ENCODE data around the gene SIKE1. TPM values are rescaled to one million over a fixed set of nuclear protein-coding genes. Genes with fewer than 3 reads are reported as not detected.
"Not testable (repeated sequence)": the region's sequence is repeated elsewhere in the genome, so short reads cannot be mapped to it uniquely, and the experiment has no call there.

The SIKE1 gene
- 10 to 100 TPM; 34.7 to 44.9 TPM for total RNA-seq
- long read RNA-seq, transcript SIKE1-201 (5 exons, 2,190 nt), result major isoform, 8 of 11 reads
- long read RNA-seq, partial matches to known transcripts, result 1 of 11 reads
- long read RNA-seq, other reads (novel, unspliced or antisense), result 1 of 11 reads

DNA sequence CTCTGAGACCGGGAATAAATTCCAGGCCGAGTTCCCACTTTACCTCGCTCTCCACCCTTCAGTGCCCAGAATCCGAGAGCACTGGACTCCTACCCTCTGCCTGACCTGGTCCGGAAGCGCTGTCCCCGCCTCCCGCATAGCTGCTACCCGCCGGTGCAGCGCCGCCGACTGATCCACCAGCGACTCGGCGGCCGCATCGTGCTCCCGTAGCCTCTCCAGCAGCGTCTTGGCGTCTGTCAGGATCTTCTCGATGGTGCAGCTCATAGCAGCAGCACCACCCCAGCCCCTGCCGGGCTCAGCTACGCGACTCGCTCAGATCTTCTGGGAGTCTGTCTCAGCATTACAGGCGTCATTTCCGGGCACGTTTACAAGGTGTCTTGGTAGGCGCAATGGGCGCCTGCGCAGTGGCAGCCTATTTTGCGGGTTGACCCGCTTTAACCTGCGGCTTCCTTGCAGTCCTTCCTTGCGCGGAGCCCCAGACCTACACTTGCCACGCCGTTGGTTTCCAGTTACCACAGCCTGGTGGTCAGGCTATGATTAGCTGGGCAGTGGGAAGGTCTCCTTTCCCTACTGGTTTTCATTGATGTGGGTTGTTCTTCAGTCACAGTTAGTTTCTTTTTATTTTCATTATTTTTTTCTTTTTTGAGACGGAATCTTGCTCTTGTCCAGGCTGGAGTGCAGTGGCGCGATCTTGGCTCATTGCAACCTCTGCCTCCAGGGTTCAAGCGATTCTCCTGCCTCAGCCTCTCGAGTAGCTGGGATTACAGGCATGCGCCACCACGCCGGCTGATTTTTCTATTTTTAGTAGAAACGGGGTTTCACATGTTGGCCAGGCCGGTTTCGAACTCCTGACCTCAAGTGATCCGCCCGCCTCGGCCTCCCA is at the start of gene SIKE1:
SIKE1 (minus strand) TSS at position 342 of the 883 bp plus-strand sequence; CDS start at position 264, 78 bp downstream.
- intact Hi-C loops (cut with DNase I, micrococcal nuclease), result no loop called here
- DNase-seq (peak; percentile 96 to 97), ATAC-seq (peak; percentile 98)

DNA sequence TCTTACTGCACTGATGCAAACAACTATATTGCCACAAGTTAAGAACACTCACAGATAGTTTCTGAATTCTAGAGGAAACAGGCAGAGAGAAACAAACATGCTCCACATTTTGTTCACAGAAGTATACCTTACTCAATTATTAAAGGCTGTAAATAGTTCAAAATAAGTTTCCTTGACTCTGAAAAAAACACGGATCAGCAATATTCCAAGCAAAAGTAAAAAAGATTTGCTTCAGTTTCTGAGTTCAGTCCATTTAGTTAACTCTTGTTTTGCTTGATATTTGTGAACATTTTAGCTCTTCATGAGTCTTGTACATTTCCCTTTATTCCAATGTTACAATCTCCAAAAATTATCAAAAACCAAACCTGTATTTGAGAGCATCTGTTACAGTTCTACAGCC is 49.6 kb upstream of the SIKE1 start:
- ATAC-seq; intact Hi-C loops (cut with DNase I, micrococcal nuclease): not testable (repeated sequence)

DNA sequence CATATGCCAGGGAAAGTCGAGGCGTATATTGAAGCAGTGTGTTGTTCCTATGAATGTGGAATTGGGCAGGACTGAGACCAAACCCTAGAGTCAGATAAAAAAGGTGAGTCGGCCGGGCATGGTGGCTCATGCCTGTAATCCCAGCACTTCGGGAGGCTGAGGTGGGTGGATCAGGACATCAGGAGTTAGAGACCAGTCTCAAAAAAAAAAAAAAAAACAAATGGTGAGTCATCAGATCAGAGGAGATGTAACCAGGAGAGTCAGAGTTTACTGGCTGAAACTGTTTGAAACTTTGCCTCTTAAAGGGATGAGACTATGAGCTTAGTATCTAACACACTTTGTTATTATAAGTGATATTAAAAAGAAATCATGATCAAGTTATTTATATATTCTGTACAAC is 47.8 kb upstream of the SIKE1 start:
- intact Hi-C loops (cut with DNase I, micrococcal nuclease), result no loop called here
- DNase-seq (no peak), ATAC-seq (no peak)

More for the DNA sequence above, 49.6 kb upstream of the SIKE1 start:
- not testable (repeated sequence) for DNase-seq

DNA sequence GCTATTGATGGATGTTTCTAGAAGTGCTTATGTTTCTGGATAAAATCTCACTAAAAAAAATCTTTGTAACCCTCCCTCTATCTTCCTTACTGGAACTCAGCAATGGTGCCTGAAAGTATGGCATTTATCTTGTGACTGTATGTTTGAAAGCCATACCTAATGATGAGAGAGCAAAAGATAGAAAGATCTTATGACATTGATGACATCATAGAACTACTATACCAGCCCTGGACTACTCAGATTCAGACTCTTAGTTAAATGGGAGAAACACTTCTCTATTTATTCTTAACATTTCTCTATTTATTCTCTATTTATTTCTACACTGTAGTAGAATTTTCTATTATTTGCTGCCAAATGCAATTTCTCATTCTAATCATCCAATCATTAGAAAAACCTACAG is 41.5 kb upstream of the SIKE1 start:
- intact Hi-C loops (cut with DNase I, micrococcal nuclease), result no loop called here
- DNase-seq, result no peak
- no peak for ATAC-seq

DNA sequence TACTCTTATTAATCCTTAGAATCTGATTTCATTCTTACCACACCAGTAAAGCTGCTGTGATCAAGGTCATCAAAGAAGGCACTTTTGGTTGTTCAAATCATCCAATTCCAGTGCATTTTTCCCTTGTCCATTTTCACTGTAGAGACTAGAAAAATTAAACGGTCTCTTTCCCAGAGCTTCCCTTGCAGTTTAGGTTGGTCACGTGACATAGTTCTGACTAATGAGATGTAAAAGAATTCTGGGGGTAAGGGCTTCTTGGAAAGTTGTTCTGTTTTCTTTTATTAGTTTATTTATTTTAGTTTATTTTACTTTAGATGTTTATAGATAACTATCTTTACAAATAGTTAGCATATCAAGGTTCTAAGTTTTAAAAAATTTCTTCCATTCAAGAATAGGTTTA is 39.9 kb upstream of the SIKE1 start:
- no peak for ATAC-seq
- intact Hi-C loops (cut with DNase I, micrococcal nuclease), result no loop called here
- no peak for DNase-seq

DNA sequence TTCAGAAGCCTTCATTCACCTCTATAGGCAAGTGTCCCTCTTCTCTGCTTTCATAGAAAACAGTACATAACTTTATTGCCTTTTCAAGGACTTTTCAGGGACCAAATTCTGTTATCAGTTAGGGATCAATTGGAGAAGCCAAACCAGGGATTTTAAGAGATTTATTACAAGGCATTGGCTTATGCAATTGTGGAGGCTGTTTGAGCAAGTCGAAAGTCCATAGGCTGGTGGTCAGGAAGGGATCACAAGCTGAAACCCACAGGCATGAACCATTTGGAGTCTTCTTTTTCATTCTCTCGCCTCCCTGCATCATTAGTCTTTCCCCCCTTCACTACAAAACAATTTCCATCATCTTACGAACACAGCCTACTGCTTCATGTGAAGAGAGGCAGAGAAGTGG is 39.4 kb upstream of the SIKE1 start:
- ATAC-seq, result no peak
- intact Hi-C loops (cut with DNase I, micrococcal nuclease), result no loop called here
- DNase-seq, result no peak

DNA sequence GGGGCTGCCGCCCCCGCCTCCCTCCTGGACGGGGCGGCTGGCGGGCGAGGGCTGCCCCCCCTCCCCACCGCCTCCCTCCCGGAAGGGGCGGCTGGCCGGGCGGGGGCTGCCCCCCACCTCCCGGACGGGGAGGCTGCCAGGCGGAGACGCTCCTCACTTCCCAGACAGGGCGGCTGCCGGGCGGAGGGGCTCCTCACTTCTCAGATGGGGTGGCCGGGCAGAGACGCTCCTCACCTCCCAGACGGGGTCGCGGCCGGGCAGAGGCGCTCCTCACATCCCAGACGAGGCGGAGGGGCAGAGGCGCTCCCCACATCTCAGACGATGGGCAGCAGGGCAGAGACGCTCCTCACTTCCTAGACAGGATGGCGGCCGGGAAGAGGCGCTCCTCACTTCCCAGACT is 24.0 kb upstream of the SIKE1 start:
- intact Hi-C loops (cut with DNase I, micrococcal nuclease); DNase-seq; ATAC-seq: not testable (repeated sequence)

DNA sequence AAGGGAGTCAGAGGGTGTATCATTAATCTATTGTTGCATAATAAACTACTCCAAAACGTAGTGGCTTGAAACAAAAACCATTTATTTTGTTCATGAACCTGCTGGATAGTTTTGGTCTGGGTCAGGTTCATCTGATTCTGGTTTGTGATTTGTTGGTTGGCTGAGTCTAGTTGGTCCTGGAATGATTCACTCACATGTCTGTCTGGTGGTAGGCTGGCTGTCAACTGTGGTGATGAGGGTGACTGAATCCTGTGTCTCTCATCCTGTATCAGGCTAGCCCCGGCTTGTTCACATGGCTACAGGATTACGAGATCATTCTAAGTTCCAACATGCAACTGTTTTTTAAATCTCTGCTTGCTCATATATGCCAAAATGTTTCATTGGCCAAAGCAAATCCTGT is 22.5 kb upstream of the SIKE1 start:
- intact Hi-C loops (cut with DNase I, micrococcal nuclease), result no loop called here
- no peak for ATAC-seq
- DNase-seq, result no peak

DNA sequence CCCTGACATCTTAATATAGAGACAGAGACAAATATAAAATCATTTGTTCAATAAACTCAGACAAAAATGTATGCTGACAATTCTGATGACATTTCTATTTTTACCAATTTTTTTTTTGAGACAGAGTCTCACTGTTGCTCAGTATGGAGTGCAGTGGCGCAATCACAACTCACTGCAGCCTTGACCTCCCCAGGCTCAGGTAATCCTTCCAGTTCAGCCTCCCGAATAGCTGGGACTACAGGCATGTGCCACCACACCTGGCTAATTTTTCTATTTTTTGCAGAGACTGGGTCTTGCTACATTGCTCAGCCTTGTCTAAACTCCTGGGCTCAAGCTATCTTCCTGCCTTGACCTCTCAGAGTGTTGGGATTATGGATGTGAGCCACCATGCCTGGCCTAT is 13.6 kb upstream of the SIKE1 start:
- no peak for ATAC-seq
- intact Hi-C loops (cut with DNase I, micrococcal nuclease), result no loop called here
- DNase-seq, result no peak

DNA sequence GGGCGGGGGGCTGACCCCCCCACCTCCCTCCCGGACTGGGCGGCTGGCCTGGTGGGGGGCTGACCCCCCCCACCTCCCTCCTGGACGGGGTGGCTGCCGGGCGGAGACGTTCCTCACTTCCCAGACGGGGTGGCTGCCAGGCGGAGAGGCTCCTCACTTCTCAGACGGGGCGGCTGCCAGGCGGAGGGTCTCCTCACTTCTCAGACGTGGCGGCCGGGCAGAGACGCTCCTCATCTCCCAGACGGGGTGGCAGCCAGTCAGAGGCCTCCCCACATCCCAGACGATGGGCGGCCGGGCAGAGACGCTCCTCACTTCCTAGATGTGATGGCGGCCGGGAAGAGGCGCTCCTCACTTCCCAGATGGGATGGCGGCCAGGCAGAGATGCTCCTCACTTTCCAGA is 10.1 kb upstream of the SIKE1 start:
- intact Hi-C loops (cut with DNase I, micrococcal nuclease); DNase-seq; ATAC-seq: not testable (repeated sequence)

DNA sequence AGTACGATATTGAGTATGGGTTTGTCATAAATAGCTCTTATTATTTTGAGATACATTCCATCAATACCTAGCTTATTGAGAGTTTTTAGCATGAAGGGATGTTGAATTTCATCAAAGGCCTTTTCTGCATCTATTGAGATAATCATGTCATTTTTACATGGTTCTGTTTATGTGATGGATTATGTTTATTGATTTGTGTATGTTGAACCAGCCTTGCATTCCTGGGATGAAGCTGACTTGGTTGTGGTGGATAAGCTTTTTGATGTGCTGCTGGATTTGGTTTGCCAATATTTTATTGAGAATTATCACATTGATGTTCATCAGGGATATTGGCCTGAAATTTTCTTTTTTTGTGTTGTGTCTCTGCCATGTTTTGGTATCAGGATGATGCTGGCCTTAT is 6.0 kb upstream of the SIKE1 start:
- DNase-seq; ATAC-seq; intact Hi-C loops (cut with DNase I, micrococcal nuclease): not testable (repeated sequence)

DNA sequence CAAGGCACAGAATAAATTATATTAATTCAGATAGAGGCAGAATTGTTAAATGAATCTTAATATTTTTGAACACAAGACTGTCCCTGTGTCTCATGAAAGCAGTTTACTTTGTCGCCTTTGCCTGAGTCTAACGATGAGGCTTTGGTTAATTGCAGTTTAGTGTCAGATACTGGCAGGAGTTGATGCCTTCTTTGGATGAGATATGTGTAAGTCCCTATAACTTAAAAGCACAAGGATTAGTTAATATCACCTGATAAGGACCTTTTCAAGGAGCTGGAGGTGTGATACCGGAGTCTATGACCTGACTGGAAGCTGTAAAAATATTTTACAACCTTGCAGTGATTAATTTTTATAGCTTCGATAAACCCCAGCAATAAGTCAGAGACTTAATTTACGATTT is 2.0 kb upstream of the SIKE1 start:
- intact Hi-C loops (cut with DNase I, micrococcal nuclease), result no loop called here
- ATAC-seq, result no peak
- DNase-seq, result no peak

DNA sequence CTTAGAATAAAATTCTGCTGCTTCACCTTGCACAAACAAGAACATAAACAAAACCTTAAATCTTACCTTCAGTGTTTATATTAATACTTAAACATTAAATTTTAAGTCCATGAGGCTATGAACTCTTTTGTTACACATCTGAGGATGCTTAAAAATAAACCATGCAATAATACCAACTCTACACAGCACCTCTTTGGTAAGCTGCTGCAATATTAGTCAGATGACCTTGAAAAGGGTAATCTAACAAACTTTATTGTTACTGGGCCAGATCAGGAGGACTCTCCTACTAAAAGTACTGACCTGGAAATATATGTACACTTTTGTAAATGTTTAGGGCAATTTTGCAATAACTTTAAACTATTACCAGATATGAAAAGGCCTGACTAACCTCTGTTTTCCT is 763 bp downstream of the SIKE1 start:
- DNase-seq (no peak), ATAC-seq (no peak)
- intact Hi-C loops (cut with DNase I, micrococcal nuclease), result no loop called here

DNA sequence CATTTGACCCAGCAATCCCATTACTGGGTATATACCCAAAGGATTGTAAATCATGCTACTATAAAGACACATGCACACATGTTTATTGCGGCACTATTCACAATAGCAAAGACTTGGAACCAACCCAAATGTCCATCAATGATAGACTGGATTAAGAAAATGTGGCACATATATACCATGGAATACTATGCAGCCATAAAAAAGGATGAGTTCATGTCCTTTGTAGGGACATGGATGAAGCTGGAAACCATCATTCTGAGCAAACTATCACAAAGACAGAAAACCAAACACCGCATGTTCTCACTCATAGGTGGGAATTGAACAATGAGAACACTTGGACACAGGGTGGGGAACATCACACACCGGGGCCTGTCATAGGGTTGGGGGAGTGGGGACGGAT is 3.8 kb downstream of the SIKE1 start:
- intact Hi-C loops (cut with DNase I, micrococcal nuclease); ATAC-seq; DNase-seq: not testable (repeated sequence)

DNA sequence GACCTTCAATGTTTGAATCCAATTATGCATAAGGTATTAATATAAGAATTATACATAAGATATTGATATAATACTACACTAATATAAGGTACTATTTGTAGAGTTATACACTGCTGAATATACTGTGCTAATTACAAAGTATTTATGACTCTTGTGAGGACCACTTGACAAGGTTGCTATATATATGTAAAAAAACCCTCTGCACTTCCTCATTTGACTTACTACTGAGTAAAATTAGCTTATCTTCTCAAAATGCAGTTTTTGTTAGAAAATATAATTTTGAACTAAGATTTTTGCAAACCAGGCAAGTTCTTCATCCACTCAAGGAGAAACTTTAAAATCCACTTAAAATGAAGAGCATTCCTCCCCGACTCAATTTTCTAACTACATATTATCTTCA is 8.5 kb downstream of the SIKE1 start:
- ATAC-seq (no peak), DNase-seq (no peak)
- intact Hi-C loops (cut with DNase I, micrococcal nuclease), result no loop called here

DNA sequence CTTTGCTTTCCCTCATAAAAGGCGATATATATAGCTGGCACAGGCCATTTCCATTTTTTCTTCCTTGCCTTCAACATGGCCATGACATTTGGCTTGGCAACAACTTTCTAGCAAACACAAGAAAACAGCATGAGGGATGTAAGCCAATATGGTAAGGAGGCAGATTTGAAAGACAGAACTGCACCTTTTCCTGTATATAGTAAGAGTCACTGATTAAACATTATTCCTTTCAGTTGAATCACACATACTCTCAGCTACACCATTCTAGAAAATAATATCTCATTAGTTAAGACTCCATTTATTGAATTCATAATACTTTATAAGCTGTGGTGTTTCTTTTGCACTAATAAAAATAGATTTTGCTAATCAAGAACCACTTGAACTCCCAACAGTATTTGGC is 9.5 kb downstream of the SIKE1 start:
- no peak for ATAC-seq
- DNase-seq, result no peak
- intact Hi-C loops (cut with DNase I, micrococcal nuclease), result no loop called here

DNA sequence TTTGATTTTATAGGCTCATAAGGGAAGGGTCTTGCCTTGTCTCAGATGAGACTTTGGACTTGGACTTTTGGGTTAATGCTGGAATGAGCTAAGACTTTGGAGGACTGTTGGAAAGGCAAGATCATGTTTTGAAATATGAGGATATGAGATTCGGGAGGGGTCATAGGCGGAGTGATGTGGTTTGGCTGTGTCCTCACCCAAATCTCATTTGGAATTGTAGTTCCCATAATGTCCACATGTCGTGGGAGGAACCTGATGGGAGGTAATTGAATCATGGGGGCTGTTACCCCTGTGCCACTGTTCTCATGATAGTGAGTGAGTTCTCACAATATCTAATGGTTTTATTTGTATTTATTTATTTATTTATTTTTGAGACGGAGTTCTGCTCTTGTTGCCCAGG is 15.8 kb downstream of the SIKE1 start:
- ATAC-seq (no peak), DNase-seq (no peak)
- intact Hi-C loops (cut with DNase I, micrococcal nuclease), result no loop called here

DNA sequence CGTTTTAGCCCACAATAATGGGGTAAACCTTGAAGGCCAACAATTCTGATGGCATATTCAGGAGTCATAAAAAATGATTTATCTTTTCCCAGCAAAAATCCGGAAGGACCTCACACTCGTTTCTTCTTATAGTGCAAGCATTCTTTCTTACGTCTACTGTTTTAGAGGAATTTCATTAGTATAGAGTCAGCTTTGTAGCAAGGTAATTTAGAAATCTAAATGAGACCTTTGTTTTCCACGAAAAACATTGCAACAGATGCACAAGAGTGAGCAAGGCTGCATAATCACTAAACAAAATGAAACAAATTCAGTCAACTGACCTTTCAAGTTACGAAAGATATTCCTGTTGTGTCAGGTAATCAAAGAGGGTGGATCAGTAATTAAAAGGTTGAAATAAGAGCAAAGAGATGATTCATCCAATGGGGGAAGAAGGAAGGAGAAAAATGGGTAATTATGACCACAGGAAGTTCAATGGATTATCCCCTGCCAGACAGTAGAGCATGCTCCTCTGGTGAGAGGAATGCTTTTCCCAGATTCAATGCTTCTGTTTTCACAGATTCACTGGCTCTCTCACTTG is 22.1 kb downstream of the SIKE1 start:
- peak; percentile 52 for ATAC-seq

DNA sequence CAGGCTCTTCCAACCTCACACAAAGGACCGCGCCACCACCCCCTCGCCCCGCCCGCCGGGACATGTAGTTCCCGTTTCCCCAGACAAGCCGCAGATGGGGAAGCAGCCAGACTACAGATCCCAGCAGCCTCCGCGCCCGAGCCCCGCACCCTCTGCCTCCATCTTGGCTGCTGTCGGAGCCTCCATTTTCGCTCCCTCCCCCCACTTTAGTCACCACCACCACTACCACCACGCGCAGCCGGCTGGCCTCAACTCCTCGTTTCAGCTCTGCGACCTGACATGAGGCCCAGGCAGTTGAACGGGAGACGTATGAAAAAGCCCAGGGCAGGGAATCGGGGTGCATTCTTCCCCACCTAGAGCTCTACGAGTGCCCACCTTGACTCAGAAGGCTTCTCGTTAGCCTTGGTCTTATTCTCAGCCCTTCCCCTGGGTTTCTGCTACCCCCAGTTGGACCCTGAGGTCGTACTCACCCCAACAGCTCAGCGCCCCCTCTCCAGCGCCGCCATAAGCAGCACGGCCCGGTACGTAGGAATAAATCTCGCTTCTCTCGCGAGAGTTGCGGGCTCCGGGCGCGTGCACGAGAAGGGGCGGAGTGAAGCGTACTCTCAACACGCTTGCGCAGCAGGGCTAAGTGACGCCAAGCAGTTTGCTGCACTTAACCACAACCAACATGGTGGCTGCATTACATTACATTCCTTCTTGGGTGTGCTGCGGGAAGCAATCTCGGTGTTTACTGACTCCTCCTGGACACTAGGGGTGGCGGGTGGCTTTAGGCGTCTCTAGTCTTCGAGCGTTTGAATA is 22.8 kb downstream of the SIKE1 start, which contains the start of gene CSDE1:
CSDE1 (minus strand) TSS at position 530 of the 801 bp plus-strand sequence. CDS start 18,094 bp downstream, outside the sequence.
- intact Hi-C loops (cut with DNase I, micrococcal nuclease), result no loop called here
- ATAC-seq, result peak; percentile 90

More for the DNA sequence above, 22.1 kb downstream of the SIKE1 start:
- intact Hi-C loops (cut with DNase I, micrococcal nuclease), result no loop called here
- no peak for DNase-seq

More for the DNA sequence above, 22.8 kb downstream of the SIKE1 start, which contains the start of gene CSDE1:
- DNase-seq, result peak; percentile 97
